Panc1 (cell line): ENCODE data around the gene RNF169. TPM values are rescaled to one million over a fixed set of nuclear protein-coding genes. Genes with fewer than 3 reads are reported as not detected.

ENCODE experiments used
- ATAC-seq: fragments of 200-7000 bp; cut with Tn5 transposase; 2 replicates; pipeline ENCODE4 v1.9.1; 2020; ENCODE audit warnings: mild to moderate bottlenecking, moderate library complexity
- BruUV-seq: library from RNA; stranded (reverse); fragments of 400-500 nt; replicated peaks from 2 replicates; lab custom pipeline; 2021; lab: Mats Ljungman, UMichigan
- CTCF ChIA-PET: fragments of 300-600 bp; sonication (Branson Sonifier 250); formaldehyde crosslinking; loops from one replicate; lab custom pipeline; 2022; ENCODE audit warnings: antibody characterized with exemption; lab: Charles Lee
- POLR2A ChIA-PET: fragments of 300-600 bp; sonication (Branson Sonifier 250); formaldehyde crosslinking; loops from one replicate; lab custom pipeline; 2022; ENCODE audit warnings: antibody characterized with exemption; lab: Charles Lee
- DNase-seq: peaks from one replicate; pipeline ENCODE4 v3.0.0-alpha.2; 2010; ENCODE audit warnings: low read depth, low spot score
- H3K27ac ChIP-seq: 2 replicates; pipeline ENCODE4 v1.5.1; 2011; ENCODE audit warnings: mild to moderate bottlenecking, low read length, inconsistent platforms
- H3K27me3 ChIP-seq: fragments of 200-500 bp; sonication (Bioruptor generic); 2 replicates; pipeline ENCODE4 v1.6.0; 2014; ENCODE audit warnings: low read length, inconsistent platforms; ENCODE audit not compliant: control insufficient read depth, insufficient read depth
- H3K36me3 ChIP-seq: fragments of 200-500 bp; sonication (Bioruptor generic); 2 replicates; pipeline ENCODE4 v1.5.1; 2014; ENCODE audit warnings: inconsistent platforms, mild to moderate bottlenecking, low read length, moderate library complexity; ENCODE audit not compliant: control insufficient read depth, insufficient read depth
- H3K4me1 ChIP-seq: 2 replicates; pipeline ENCODE4 v1.5.1; 2011; ENCODE audit warnings: inconsistent platforms, mild to moderate bottlenecking, low read length, moderate library complexity; ENCODE audit not compliant: control insufficient read depth, insufficient read depth
- H3K4me3 ChIP-seq, 2 experiments: 2 replicates each; pipeline ENCODE4 v1.5.1; 2011 to 2012; ENCODE audit warnings: low read depth in 2 of 2, low read length in 2 of 2, mild to moderate bottlenecking in 2 of 2, inconsistent platforms in 1 of 2, moderate library complexity in 1 of 2
- H3K9me3 ChIP-seq: fragments of 200-500 bp; sonication (Bioruptor generic); 2 replicates; pipeline ENCODE4 v1.5.1; 2014; ENCODE audit warnings: low read depth, mild to moderate bottlenecking, inconsistent platforms, low read length, moderate library complexity; ENCODE audit not compliant: control insufficient read depth, insufficient read depth
- CTCF ChIP-seq: fragments of 450-650 bp; IDR thresholded peaks from 2 replicates; pipeline ENCODE4 v1.5.1; 2017; ENCODE audit warnings: mild to moderate bottlenecking
- POLR2AphosphoS5 ChIP-seq: IDR thresholded peaks from 2 replicates; pipeline ENCODE4 v1.6.1; 2012; ENCODE audit warnings: mild to moderate bottlenecking, low read depth, low read length, moderate library complexity
- REST ChIP-seq, 2 experiments: IDR thresholded peaks; 2 replicates each; pipeline ENCODE4 v1.6.1; 2011 to 2012; ENCODE audit warnings: low read depth in 2 of 2, control low read depth in 1 of 2, low read length in 1 of 2, mild to moderate bottlenecking in 1 of 2, moderate library complexity in 1 of 2; ENCODE audit not compliant: insufficient read depth in 1 of 2
- SIN3A ChIP-seq: IDR thresholded peaks from 2 replicates; pipeline ENCODE4 v1.6.1; 2012; ENCODE audit warnings: low read depth, mild to moderate bottlenecking, low read length, moderate library complexity, borderline replicate concordance; ENCODE audit not compliant: insufficient read depth
- TCF7L2 ChIP-seq: IDR thresholded peaks from 2 replicates; pipeline ENCODE4 v1.6.1; 2011; ENCODE audit warnings: mild to moderate bottlenecking, low read depth, low read length, inconsistent platforms
- in situ Hi-C: cut with HindIII; loops from 2 replicates; pipeline ENCODE4 v1.10.0; 2016; ENCODE audit warnings: low sequenced_read_pairs, low pct_unique_long_range_greater_than_20kb
- intact Hi-C: fragments of 100-400 bp; cut with micrococcal nuclease; formaldehyde crosslinking; loops from one replicate; pipeline ENCODE4 v1.10.0; 2022; ENCODE audit not compliant: unreplicated experiment
- total RNA-seq: library from RNA; stranded (reverse); gene quantifications from one replicate; pipeline ENCODE4 v1.2.1, GENCODE V29; 2021; ENCODE audit not compliant: unreplicated experiment

RNF169 gene
- total RNA-seq, 1 experiment from 2014 or later: 23.6 TPM

- no peak for DNase-seq
- TF ChIP-seq POLR2AphosphoS5: no peak
- TF ChIP-seq TCF7L2: no peak
- TF ChIP-seq REST (IDR thresholded peaks at IDR 0.05; ENCODE audit: insufficient read depth in 1 of 2, low read depth in 2 of 2, low read length in 1 of 2): no peak
- no peak for TF ChIP-seq SIN3A
- no peaks in the 10 kb centered on the region for H3K36me3 ChIP-seq
- no peak for ATAC-seq
- no TSS peak for BruUV-seq
- H3K4me3 ChIP-seq: no peak overlapping the region
- POLR2A ChIA-PET: no interaction called here
- in situ Hi-C loops: no loop called here
- H3K4me1 ChIP-seq: no peaks in the 10 kb centered on the region
- peaks cover 24% of the 10 kb centered on the region for H3K27me3 ChIP-seq
- intact Hi-C loops: loop anchor here (10.0 kb wide), 1 partner anchor 89 kb away; no protein-coding TSS in a partner anchor
- no peaks in the 10 kb centered on the region for H3K9me3 ChIP-seq
- CTCF ChIA-PET: interaction anchor here (7.8 kb wide), 1 partner anchor 22 kb away, joined by 70 read pairs; no protein-coding TSS in a partner anchor
- H3K27ac ChIP-seq: no peak overlapping the region
Measured at GRCh38 chr11:74723511-74723910, 25.1 kb upstream of the RNF169 start.

GRCh38 chr11:74725701-74726100 is 22.9 kb upstream of the RNF169 start:
- intact Hi-C loops (loop anchor here (1.0 to 10.0 kb wide), 3 partner anchors 23 to 113 kb away; no protein-coding TSS in a partner anchor), in situ Hi-C loops (no loop called here)
- no TSS peak for BruUV-seq
- Histone ChIP-seq H3K27ac (no peak overlapping the region), H3K4me3 (no peak overlapping the region), H3K36me3 (no peaks in the 10 kb centered on the region), H3K27me3 (peaks cover 41% of the 10 kb centered on the region), H3K9me3 (no peaks in the 10 kb centered on the region), H3K4me1 (0 out of 2 replicates have a peak, but pooled peaks cover 2% of the 10 kb centered on the region)
- TF ChIP-seq SIN3A (no peak), REST (IDR thresholded peaks at IDR 0.05; ENCODE audit: insufficient read depth in 1 of 2, low read depth in 2 of 2, low read length in 1 of 2) (no peak), CTCF (no peak), POLR2AphosphoS5 (no peak), TCF7L2 (no peak)
- ChIA-PET CTCF (interaction anchor here (0.9 to 7.8 kb wide), 4 partner anchors 9 to 29 kb away, joined by 3 to 70 read pairs (median 6); no protein-coding TSS in a partner anchor), POLR2A (interaction anchor here (0.6 to 0.7 kb wide), 2 partner anchors 23 to 279 kb away, joined by 3 to 8 read pairs; no protein-coding TSS in a partner anchor)
- ATAC-seq (no peak), DNase-seq (no peak)
